Measurements from ENCODE around the gene NASP.

- TF ChIP-seq EZH2 (IDR thresholded peaks at IDR 0.05; ENCODE audit: borderline replicate concordance), result no peak
- TF ChIP-seq CTCF (IDR thresholded peaks at IDR 0.05; ENCODE audit: poor library complexity), result no peak
Measured at GRCh38 chr1:45659222-45659621, 75.4 kb downstream of the NASP start.

Data from hepatocyte (in vitro differentiated cells).